IMR-90 (cell line): ENCODE data around the gene DLL3. TPM values are rescaled to one million over a fixed set of nuclear protein-coding genes. Genes with fewer than 3 reads are reported as not detected.

Experiments used
- ELK1 ChIP-seq: fragments of 150-350 bp; IDR thresholded peaks from 2 replicates; pipeline ENCODE4 v1.6.1; 2016; ENCODE audit warnings: low read depth, mild to moderate bottlenecking, low read length, moderate library complexity, borderline replicate concordance
- FOS ChIP-seq: fragments of 150-350 bp; IDR thresholded peaks from 2 replicates; pipeline ENCODE4 v1.6.1; 2016; ENCODE audit warnings: low read depth, low read length
- POLR2A ChIP-seq: IDR thresholded peaks from 2 replicates; pipeline ENCODE4 v1.6.1; 2012; ENCODE audit warnings: mild to moderate bottlenecking, low read depth, low read length
- polyA plus RNA-seq, 3 experiments: library from polyadenylated mRNA; depleted of rRNA; stranded (reverse); fragments of >200 nt; gene quantifications; 2 replicates each; pipeline ENCODE4 v1.2.3, GENCODE V29; 2012; ENCODE audit warnings: low replicate concordance in 1 of 3
- total RNA-seq: library from RNA; depleted of rRNA; stranded (reverse); fragments of >200 nt; gene quantifications from 2 replicates; pipeline ENCODE4 v1.2.3, GENCODE V29; 2012
- TF ChIP-seq, protein P1 (sequence below): conservative IDR thresholded peaks from 2 replicates; pipeline ENCODE4 v1.5.1; 2012; ENCODE audit warnings: mild to moderate bottlenecking, low read depth, low read length, improper control_type of control experiment

The DLL3 gene
- total and polyA plus RNA-seq, 2 of the 4 experiments (the other 2 are of a cell fraction) = 0.36 to 1.3 TPM

DNA sequence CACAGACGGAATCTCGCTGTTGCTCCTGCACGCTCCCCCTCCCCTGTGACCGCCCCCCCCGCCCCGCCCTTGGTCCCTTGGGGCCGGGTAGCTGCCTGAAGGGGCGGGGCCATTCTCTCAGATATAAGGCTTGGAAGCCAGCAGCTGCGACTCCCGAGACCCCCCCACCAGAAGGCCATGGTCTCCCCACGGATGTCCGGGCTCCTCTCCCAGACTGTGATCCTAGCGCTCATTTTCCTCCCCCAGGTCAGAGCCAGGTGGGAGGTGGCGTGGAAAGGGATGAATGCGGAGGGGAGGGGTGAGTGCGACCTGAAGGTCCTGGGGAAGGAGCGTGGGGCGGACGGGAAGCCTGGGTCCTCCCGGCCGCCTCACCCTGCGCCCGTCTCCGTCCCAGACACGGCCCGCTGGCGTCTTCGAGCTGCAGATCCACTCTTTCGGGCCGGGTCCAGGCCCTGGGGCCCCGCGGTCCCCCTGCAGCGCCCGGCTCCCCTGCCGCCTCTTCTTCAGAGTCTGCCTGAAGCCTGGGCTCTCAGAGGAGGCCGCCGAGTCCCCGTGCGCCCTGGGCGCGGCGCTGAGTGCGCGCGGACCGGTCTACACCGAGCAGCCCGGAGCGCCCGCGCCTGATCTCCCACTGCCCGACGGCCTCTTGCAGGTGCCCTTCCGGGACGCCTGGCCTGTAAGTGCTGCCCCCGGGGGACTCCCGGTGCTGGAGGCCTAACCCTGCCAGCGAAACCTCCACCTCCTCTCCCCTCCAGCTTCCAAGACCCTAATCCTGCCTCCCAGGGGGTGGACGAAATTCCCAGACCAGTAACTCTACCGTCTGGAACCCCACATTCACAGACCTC is at the start of gene DLL3 (continued):
- TF ChIP-seq ELK1 (no peak), POLR2A (no peak), FOS (no peak)
- TF ChIP-seq, protein P1, sequence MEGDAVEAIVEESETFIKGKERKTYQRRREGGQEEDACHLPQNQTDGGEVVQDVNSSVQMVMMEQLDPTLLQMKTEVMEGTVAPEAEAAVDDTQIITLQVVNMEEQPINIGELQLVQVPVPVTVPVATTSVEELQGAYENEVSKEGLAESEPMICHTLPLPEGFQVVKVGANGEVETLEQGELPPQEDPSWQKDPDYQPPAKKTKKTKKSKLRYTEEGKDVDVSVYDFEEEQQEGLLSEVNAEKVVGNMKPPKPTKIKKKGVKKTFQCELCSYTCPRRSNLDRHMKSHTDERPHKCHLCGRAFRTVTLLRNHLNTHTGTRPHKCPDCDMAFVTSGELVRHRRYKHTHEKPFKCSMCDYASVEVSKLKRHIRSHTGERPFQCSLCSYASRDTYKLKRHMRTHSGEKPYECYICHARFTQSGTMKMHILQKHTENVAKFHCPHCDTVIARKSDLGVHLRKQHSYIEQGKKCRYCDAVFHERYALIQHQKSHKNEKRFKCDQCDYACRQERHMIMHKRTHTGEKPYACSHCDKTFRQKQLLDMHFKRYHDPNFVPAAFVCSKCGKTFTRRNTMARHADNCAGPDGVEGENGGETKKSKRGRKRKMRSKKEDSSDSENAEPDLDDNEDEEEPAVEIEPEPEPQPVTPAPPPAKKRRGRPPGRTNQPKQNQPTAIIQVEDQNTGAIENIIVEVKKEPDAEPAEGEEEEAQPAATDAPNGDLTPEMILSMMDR = no peak
